Breast epithelium (tissue), 3 donors: ENCODE results near the gene HABP4.

ENCODE experiments used
- POLR2A ChIP-seq: fragments of 450-650 bp; IDR thresholded peaks from one replicate; pipeline ENCODE4 v1.6.1; 2016; ENCODE audit warnings: antibody characterized with exemption, mild to moderate bottlenecking, moderate library complexity
- POLR2AphosphoS5 ChIP-seq, 3 donors: sonication (generic); formaldehyde crosslinking; IDR thresholded peaks; one replicate each; pipeline ENCODE4 v1.6.1; 2017; ENCODE audit warnings: antibody characterized with exemption in 3 of 3
- TF ChIP-seq, protein P1 (sequence below), 3 donors: fragments of 450-650 bp; IDR thresholded peaks; one replicate each; pipeline ENCODE4 v1.5.1; 2016 to 2017; ENCODE audit warnings: antibody characterized with exemption in 3 of 3, mild to moderate bottlenecking in 3 of 3, moderate library complexity in 3 of 3

GRCh38 chr9:96485280-96485679, 35.3 kb downstream of the HABP4 start:
- TF ChIP-seq, protein P1, sequence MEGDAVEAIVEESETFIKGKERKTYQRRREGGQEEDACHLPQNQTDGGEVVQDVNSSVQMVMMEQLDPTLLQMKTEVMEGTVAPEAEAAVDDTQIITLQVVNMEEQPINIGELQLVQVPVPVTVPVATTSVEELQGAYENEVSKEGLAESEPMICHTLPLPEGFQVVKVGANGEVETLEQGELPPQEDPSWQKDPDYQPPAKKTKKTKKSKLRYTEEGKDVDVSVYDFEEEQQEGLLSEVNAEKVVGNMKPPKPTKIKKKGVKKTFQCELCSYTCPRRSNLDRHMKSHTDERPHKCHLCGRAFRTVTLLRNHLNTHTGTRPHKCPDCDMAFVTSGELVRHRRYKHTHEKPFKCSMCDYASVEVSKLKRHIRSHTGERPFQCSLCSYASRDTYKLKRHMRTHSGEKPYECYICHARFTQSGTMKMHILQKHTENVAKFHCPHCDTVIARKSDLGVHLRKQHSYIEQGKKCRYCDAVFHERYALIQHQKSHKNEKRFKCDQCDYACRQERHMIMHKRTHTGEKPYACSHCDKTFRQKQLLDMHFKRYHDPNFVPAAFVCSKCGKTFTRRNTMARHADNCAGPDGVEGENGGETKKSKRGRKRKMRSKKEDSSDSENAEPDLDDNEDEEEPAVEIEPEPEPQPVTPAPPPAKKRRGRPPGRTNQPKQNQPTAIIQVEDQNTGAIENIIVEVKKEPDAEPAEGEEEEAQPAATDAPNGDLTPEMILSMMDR (IDR thresholded peaks at IDR 0.05) = no peak
- TF ChIP-seq POLR2A = no peak
- no peak for TF ChIP-seq POLR2AphosphoS5 (IDR thresholded peaks at IDR 0.05)
